ENCODE data around the gene ENDOV. TPM values are rescaled to one million over a fixed set of nuclear protein-coding genes. Genes with fewer than 3 reads are reported as not detected.

Gene ENDOV
- total and polyA plus RNA-seq, 2 donors (not counting 3 experiments of a cell fraction or from before 2014, with no cell fraction given): 20.4 to 25.9 TPM

- H3K27ac ChIP-seq (ENCODE audit: insufficient read depth, low read depth, low read length): no peak overlapping the region
- peak overlapping the region; percentile 89 for H3K4me2 ChIP-seq (ENCODE audit: insufficient read depth, low read length)
- DNase-seq (ENCODE audit: low read depth, low spot score) (no peak), FAIRE-seq (no peak)
- H3K79me2 ChIP-seq (ENCODE audit: control insufficient read depth, insufficient read depth, low read length): no peaks in the 10 kb centered on the region
- no peak overlapping the region for H2AFZ ChIP-seq (ENCODE audit: low read depth, low read length)
- no peaks in the 10 kb centered on the region for H3K36me3 ChIP-seq (ENCODE audit: control insufficient read depth in 2 of 2, extremely low read depth in 1 of 2, insufficient read depth in 2 of 2, low read length in 2 of 2)
- TF ChIP-seq GATA2 (IDR thresholded peaks at IDR 0.05; ENCODE audit: insufficient read depth, insufficient read length, low read depth, low read length): no peak
- TF ChIP-seq EZH2 (IDR thresholded peaks at IDR 0.05; ENCODE audit: borderline replicate concordance, low read depth, low read length, severe bottlenecking): no peak
- no peak for TF ChIP-seq FOS (IDR thresholded peaks at IDR 0.05; ENCODE audit: borderline replicate concordance, insufficient read depth, low read length)
- H3K4me3 ChIP-seq (replicated peaks in 1 of 3; ENCODE audit: insufficient read depth in 1 of 3, low read depth in 1 of 3, low read length in 3 of 3): peak overlapping the region in 1 of 3 experiments; percentile 56
- dilution Hi-C loops (cut with MboI; ENCODE audit: extremely low pct_ligation_motif_present, low sequenced_read_pairs) (no loop called here), intact Hi-C loops (cut with micrococcal nuclease) (loop anchor here (2.0 kb wide), 1 partner anchor 23 kb away; no protein-coding TSS in a partner anchor)
- H3K9me1 ChIP-seq (replicated peaks; ENCODE audit: control insufficient read depth, extremely low read depth, insufficient read depth, low read length): no peaks in the 10 kb centered on the region
- BruUV-seq (replicated peaks): no TSS peak
- ChIA-PET CTCF (interaction anchor here (1.4 to 2.8 kb wide), 3 partner anchors 120 to 567 kb away, joined by 3 to 12 read pairs (median 5); no protein-coding TSS in a partner anchor), POLR2A (no interaction called here)
- H3K27me3 ChIP-seq (ENCODE audit: control insufficient read depth in 2 of 2, insufficient read depth in 2 of 2, low read length in 2 of 2): peaks cover 2 to 6% of the 10 kb centered on the region in 2 experiments
- H3K4me1 ChIP-seq (ENCODE audit: control insufficient read depth, extremely low read depth, insufficient read depth, low read length): peaks cover 9% of the 10 kb centered on the region
- peak overlapping the region; percentile 89 for H3K9ac ChIP-seq (replicated peaks; ENCODE audit: extremely low read depth, insufficient read depth, low read length)
- H3K9me3 ChIP-seq (replicated peaks; ENCODE audit: control insufficient read depth, insufficient read depth, low read length): no peaks in the 10 kb centered on the region
- no peaks in the 10 kb centered on the region for H4K20me1 ChIP-seq (replicated peaks; ENCODE audit: control insufficient read depth, extremely low read depth, insufficient read depth, low read length)
Observed at GRCh38 chr17:80455784-80456183, 40.8 kb downstream of the ENDOV start.

- Histone ChIP-seq H3K9me1 (replicated peaks; ENCODE audit: control insufficient read depth, extremely low read depth, insufficient read depth, low read length) (no peaks in the 10 kb centered on the region), H3K9me3 (replicated peaks; ENCODE audit: control insufficient read depth, insufficient read depth, low read length) (no peaks in the 10 kb centered on the region), H3K27ac (ENCODE audit: insufficient read depth, low read depth, low read length) (no peak overlapping the region), H3K79me2 (ENCODE audit: control insufficient read depth, insufficient read depth, low read length) (no peaks in the 10 kb centered on the region), H2AFZ (ENCODE audit: low read depth, low read length) (no peak overlapping the region), H3K9ac (replicated peaks; ENCODE audit: extremely low read depth, insufficient read depth, low read length) (no peak overlapping the region), H3K36me3 (ENCODE audit: control insufficient read depth in 2 of 2, extremely low read depth in 1 of 2, insufficient read depth in 2 of 2, low read length in 2 of 2) (no peaks in the 10 kb centered on the region), H3K4me2 (ENCODE audit: insufficient read depth, low read length) (no peak overlapping the region), H3K4me3 (replicated peaks in 1 of 3; ENCODE audit: insufficient read depth in 1 of 3, low read depth in 1 of 3, low read length in 3 of 3) (no peak overlapping the region), H4K20me1 (replicated peaks; ENCODE audit: control insufficient read depth, extremely low read depth, insufficient read depth, low read length) (no peaks in the 10 kb centered on the region), H3K27me3 (ENCODE audit: control insufficient read depth in 2 of 2, insufficient read depth in 2 of 2, low read length in 2 of 2) (peaks cover 2 to 6% of the 10 kb centered on the region in 2 experiments), H3K4me1 (ENCODE audit: control insufficient read depth, extremely low read depth, insufficient read depth, low read length) (peaks cover 9% of the 10 kb centered on the region)
- no peak for DNase-seq (ENCODE audit: low read depth, low spot score)
- CTCF ChIA-PET: interaction anchor here (2.8 kb wide), 1 partner anchor 119 kb away, joined by 12 read pairs; no protein-coding TSS in a partner anchor
- no peak for FAIRE-seq
- intact Hi-C loops (cut with micrococcal nuclease): no loop called here
- dilution Hi-C loops (cut with MboI; ENCODE audit: extremely low pct_ligation_motif_present, low sequenced_read_pairs): no loop called here
- POLR2A ChIA-PET: no interaction called here
- TF ChIP-seq GATA2 (IDR thresholded peaks at IDR 0.05; ENCODE audit: insufficient read depth, insufficient read length, low read depth, low read length) (no peak), JUN (IDR thresholded peaks at IDR 0.05; ENCODE audit: borderline replicate concordance, insufficient read depth, insufficient read length, low read depth) (no peak), POLR2A (IDR thresholded peaks at IDR 0.05; ENCODE audit: low read depth, low read length) (no peak), POLR2AphosphoS5 (IDR thresholded peaks at IDR 0.05; ENCODE audit: insufficient read depth, low read depth, low read length) (no peak), MYC (IDR thresholded peaks at IDR 0.05; ENCODE audit: low read depth, low read length) (no peak), FOS (IDR thresholded peaks at IDR 0.05; ENCODE audit: borderline replicate concordance, insufficient read depth, low read length) (no peak), EZH2 (IDR thresholded peaks at IDR 0.05; ENCODE audit: borderline replicate concordance, low read depth, low read length, severe bottlenecking) (no peak), MAX (IDR thresholded peaks at IDR 0.05; ENCODE audit: insufficient read depth, insufficient read length) (no peak)
- TF ChIP-seq, protein P1, sequence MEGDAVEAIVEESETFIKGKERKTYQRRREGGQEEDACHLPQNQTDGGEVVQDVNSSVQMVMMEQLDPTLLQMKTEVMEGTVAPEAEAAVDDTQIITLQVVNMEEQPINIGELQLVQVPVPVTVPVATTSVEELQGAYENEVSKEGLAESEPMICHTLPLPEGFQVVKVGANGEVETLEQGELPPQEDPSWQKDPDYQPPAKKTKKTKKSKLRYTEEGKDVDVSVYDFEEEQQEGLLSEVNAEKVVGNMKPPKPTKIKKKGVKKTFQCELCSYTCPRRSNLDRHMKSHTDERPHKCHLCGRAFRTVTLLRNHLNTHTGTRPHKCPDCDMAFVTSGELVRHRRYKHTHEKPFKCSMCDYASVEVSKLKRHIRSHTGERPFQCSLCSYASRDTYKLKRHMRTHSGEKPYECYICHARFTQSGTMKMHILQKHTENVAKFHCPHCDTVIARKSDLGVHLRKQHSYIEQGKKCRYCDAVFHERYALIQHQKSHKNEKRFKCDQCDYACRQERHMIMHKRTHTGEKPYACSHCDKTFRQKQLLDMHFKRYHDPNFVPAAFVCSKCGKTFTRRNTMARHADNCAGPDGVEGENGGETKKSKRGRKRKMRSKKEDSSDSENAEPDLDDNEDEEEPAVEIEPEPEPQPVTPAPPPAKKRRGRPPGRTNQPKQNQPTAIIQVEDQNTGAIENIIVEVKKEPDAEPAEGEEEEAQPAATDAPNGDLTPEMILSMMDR (IDR thresholded peaks at IDR 0.05; ENCODE audit: extremely low read depth in 1 of 2, insufficient read depth in 1 of 2, low read depth in 1 of 2, low read length in 2 of 2): no peak
- BruUV-seq (replicated peaks): no TSS peak
Observed at GRCh38 chr17:80456465-80457235, 41.7 kb downstream of the ENDOV start.

Data from endothelial cell of umbilical vein (primary cell).